ENCODE measurements around the gene RPS3. TPM values are rescaled to one million over a fixed set of nuclear protein-coding genes. Genes with fewer than 3 reads are reported as not detected.

Gene RPS3
- total and polyA plus RNA-seq, 9 of the 15 experiments (the other 6 are each of a cell fraction or from before 2014, with no cell fraction given): 2,700 to 5,771 (median 3,679) TPM

DNA sequence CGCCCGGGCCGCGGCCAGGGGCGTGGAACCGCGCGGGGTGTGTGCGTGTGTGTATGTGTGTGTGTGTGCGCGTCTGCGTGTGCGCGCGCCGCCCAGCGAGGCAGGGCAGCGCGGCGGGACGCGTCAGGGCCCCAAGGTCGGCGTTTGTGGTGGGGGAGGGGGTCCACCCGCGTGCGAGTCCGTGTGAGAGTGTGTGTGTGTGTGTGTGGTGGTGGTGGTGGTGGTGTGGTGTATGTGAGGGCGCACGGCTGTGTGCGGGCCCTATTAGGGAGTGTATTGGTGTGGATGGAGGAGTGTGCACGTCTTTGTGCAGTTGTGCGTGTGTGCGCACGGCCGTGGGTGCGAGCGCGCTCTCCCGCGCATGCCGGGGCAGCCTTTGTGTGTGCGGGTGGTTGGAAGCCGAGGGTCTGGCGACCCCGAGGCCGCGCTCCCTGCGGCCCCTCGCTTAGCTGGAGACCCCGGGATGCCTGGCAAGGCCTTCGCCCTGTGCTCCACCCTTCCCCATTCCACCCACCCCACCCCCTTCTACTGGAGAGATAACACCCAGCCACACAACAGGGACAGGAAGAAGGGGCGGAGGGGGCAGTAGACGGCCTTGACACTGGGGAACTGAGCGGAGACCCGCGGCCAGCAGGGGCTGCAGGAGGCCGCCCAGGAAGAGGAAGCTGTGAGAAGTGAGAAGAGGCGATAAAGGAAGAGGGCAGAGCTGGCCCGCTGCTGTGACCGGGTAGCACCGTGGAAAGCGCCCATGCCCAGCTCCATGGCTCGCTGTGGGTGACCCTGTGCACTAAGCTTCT lies 47.3 kb upstream of the RPS3 start (continued):
- TF ChIP-seq HMGN3 (IDR thresholded peaks at IDR 0.05; ENCODE audit: borderline replicate concordance, extremely low read depth, insufficient read length, low read depth, low read length) (peak; percentile 82), NFATC3 (IDR thresholded peaks at IDR 0.05) (no peak), DPF2 (IDR thresholded peaks at IDR 0.05) (peak; percentile 83), CHD2 (IDR thresholded peaks at IDR 0.05; ENCODE audit: low read depth, low read length) (0 out of 2 replicates have a peak, but pooled peaks have one; percentile 40), SREBF2 (CRISPR knock-in tag; IDR thresholded peaks at IDR 0.05) (no peak), ZNF140 (CRISPR knock-in tag; IDR thresholded peaks at IDR 0.05) (no peak)
- TF ChIP-seq, protein P1, sequence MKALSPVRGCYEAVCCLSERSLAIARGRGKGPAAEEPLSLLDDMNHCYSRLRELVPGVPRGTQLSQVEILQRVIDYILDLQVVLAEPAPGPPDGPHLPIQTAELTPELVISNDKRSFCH (CRISPR knock-in tag; IDR thresholded peaks at IDR 0.05): no peak
- TF ChIP-seq, protein P1 (tag; IDR thresholded peaks at IDR 0.05): no peak; the same call in 1 of the 2 replicates
- TF ChIP-seq, protein P2, sequence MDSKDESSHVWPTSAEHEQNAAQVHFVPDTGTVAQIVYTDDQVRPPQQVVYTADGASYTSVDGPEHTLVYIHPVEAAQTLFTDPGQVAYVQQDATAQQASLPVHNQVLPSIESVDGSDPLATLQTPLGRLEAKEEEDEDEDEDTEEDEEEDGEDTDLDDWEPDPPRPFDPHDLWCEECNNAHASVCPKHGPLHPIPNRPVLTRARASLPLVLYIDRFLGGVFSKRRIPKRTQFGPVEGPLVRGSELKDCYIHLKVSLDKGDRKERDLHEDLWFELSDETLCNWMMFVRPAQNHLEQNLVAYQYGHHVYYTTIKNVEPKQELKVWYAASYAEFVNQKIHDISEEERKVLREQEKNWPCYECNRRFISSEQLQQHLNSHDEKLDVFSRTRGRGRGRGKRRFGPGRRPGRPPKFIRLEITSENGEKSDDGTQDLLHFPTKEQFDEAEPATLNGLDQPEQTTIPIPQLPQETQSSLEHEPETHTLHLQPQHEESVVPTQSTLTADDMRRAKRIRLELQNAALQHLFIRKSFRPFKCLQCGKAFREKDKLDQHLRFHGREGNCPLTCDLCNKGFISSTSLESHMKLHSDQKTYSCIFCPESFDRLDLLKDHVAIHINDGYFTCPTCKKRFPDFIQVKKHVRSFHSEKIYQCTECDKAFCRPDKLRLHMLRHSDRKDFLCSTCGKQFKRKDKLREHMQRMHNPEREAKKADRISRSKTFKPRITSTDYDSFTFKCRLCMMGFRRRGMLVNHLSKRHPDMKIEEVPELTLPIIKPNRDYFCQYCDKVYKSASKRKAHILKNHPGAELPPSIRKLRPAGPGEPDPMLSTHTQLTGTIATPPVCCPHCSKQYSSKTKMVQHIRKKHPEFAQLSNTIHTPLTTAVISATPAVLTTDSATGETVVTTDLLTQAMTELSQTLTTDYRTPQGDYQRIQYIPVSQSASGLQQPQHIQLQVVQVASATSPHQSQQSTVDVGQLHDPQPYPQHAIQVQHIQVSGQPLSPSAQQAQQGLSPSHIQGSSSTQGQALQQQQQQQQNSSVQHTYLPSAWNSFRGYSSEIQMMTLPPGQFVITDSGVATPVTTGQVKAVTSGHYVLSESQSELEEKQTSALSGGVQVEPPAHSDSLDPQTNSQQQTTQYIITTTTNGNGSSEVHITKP (IDR thresholded peaks at IDR 0.05; ENCODE audit: partially characterized antibody): no peak
- TF ChIP-seq, protein P3, sequence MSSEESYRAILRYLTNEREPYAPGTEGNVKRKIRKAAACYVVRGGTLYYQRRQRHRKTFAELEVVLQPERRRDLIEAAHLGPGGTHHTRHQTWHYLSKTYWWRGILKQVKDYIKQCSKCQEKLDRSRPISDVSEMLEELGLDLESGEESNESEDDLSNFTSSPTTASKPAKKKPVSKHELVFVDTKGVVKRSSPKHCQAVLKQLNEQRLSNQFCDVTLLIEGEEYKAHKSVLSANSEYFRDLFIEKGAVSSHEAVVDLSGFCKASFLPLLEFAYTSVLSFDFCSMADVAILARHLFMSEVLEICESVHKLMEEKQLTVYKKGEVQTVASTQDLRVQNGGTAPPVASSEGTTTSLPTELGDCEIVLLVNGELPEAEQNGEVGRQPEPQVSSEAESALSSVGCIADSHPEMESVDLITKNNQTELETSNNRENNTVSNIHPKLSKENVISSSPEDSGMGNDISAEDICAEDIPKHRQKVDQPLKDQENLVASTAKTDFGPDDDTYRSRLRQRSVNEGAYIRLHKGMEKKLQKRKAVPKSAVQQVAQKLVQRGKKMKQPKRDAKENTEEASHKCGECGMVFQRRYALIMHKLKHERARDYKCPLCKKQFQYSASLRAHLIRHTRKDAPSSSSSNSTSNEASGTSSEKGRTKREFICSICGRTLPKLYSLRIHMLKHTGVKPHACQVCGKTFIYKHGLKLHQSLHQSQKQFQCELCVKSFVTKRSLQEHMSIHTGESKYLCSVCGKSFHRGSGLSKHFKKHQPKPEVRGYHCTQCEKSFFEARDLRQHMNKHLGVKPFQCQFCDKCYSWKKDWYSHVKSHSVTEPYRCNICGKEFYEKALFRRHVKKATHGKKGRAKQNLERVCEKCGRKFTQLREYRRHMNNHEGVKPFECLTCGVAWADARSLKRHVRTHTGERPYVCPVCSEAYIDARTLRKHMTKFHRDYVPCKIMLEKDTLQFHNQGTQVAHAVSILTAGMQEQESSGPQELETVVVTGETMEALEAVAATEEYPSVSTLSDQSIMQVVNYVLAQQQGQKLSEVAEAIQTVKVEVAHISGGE (CRISPR knock-in tag; IDR thresholded peaks at IDR 0.05): no peak; a peak in 1 of 6 replicates
- TF ChIP-seq, protein P4, sequence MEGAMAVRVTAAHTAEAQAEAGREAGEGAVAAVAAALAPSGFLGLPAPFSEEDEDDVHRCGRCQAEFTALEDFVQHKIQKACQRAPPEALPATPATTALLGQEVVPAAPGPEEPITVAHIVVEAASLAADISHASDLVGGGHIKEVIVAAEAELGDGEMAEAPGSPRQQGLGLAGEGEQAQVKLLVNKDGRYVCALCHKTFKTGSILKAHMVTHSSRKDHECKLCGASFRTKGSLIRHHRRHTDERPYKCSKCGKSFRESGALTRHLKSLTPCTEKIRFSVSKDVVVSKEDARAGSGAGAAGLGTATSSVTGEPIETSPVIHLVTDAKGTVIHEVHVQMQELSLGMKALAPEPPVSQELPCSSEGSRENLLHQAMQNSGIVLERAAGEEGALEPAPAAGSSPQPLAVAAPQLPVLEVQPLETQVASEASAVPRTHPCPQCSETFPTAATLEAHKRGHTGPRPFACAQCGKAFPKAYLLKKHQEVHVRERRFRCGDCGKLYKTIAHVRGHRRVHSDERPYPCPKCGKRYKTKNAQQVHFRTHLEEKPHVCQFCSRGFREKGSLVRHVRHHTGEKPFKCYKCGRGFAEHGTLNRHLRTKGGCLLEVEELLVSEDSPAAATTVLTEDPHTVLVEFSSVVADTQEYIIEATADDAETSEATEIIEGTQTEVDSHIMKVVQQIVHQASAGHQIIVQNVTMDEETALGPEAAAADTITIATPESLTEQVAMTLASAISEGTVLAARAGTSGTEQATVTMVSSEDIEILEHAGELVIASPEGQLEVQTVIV (CRISPR knock-in tag; IDR thresholded peaks at IDR 0.05; ENCODE audit: borderline replicate concordance): no peak
- TF ChIP-seq, protein P5, sequence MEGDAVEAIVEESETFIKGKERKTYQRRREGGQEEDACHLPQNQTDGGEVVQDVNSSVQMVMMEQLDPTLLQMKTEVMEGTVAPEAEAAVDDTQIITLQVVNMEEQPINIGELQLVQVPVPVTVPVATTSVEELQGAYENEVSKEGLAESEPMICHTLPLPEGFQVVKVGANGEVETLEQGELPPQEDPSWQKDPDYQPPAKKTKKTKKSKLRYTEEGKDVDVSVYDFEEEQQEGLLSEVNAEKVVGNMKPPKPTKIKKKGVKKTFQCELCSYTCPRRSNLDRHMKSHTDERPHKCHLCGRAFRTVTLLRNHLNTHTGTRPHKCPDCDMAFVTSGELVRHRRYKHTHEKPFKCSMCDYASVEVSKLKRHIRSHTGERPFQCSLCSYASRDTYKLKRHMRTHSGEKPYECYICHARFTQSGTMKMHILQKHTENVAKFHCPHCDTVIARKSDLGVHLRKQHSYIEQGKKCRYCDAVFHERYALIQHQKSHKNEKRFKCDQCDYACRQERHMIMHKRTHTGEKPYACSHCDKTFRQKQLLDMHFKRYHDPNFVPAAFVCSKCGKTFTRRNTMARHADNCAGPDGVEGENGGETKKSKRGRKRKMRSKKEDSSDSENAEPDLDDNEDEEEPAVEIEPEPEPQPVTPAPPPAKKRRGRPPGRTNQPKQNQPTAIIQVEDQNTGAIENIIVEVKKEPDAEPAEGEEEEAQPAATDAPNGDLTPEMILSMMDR (IDR thresholded peaks at IDR 0.05 in 2 of 3, conservative IDR thresholded peaks at IDR 0.05 in 1 of 3; ENCODE audit: insufficient read depth in 2 of 3, low read depth in 1 of 3, low read length in 3 of 3): peak; percentile 62 to 75 (median 68); a peak in 5 of 6 replicates

Measured in K562 (cell line).